ENCODE data around the gene KCNIP3. TPM values are rescaled to one million over a fixed set of nuclear protein-coding genes. Genes with fewer than 3 reads are reported as not detected.

KCNIP3 gene
- total RNA-seq, 1 donor from 2014 or later: 0.39 TPM

- H3K9me3 Mint-ChIP-seq: no peaks in the 10 kb centered on the region
- no peak overlapping the region for H3K27ac Mint-ChIP-seq
- DNase-seq (ENCODE audit: low spot score): no peak
- intact Hi-C loops (cut with micrococcal nuclease): no loop called here
- H3K27me3 Mint-ChIP-seq (ENCODE audit: low read depth): no peaks in the 10 kb centered on the region
- H3K4me3 Mint-ChIP-seq (ENCODE audit: low read depth): no peak overlapping the region
- H3K36me3 Mint-ChIP-seq (ENCODE audit: low read depth): no peaks in the 10 kb centered on the region
- H3K4me1 Mint-ChIP-seq (ENCODE audit: low read depth): no peaks in the 10 kb centered on the region
These were observed 28.7 kb downstream of the KCNIP3 start for GRCh38 chr2:95325590-95326432.

DNA sequence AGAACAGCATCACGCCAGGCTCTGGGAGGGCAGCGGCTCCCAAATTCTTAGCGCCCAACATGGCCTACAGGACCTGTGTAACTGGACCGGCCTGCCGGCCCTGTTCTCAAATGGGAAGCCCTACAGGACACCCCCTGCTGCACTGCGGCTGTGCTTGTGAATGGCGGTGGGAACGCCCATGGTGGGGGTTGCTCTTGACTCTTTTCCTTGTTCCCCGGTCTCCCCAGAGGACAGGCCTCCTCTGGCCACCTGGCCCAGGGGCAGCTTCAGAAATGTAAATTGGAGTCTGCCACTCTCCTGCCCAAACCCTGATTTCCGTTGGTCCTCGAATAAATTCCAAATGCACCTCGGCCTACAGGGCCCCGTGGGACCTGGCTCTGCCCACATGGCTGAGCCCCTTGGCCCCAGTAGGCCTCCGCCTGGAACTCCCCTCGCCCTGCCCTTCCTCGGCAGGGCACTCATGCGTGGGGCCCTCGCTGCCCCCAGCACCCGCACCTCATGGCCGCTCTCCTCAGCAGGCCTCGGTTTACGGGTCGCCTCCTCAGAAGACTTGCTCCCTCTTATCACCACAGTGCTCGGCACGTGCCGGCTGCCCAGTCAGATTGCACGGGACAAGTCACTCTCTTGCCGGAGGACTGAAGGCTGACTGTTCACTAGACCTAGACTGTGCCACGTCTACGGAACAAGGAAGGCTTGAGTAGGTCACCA is 29.4 kb downstream of the KCNIP3 start:
- Mint-ChIP-seq H3K9me3 (no peaks in the 10 kb centered on the region), H3K36me3 (ENCODE audit: low read depth) (no peaks in the 10 kb centered on the region)
- intact Hi-C loops (cut with micrococcal nuclease): no loop called here

DNA sequence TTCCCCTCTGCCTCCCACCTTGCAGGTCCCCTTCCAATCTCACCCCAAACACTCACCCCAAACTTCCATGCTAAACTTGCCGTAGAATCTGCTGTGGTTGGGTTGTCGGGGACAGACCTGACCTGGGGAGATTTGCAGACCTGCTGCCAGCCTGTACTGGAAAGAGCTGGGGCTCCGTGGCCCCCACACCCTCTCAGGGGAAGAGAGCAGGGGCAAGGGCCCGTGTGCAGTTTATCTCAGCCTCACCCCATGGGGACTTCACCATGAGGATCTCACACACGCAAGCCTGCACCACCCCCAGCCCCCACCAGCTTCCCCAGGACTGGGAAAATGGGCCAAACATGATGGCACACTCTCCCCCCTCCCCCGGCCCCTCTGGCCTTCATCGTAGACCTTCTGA is 30.7 kb downstream of the KCNIP3 start:
- Mint-ChIP-seq H3K27me3 (ENCODE audit: low read depth) (no peaks in the 10 kb centered on the region), H3K4me3 (ENCODE audit: low read depth) (no peak overlapping the region), H3K27ac (no peak overlapping the region), H3K4me1 (ENCODE audit: low read depth) (no peaks in the 10 kb centered on the region), H3K9me3 (no peaks in the 10 kb centered on the region), H3K36me3 (ENCODE audit: low read depth) (no peaks in the 10 kb centered on the region)
- DNase-seq (ENCODE audit: low spot score): no peak
- intact Hi-C loops (cut with micrococcal nuclease): no loop called here

More for the DNA sequence above, 29.4 kb downstream of the KCNIP3 start:
- Mint-ChIP-seq H3K27me3 (ENCODE audit: low read depth) (no peaks in the 10 kb centered on the region), H3K27ac (no peak overlapping the region), H3K4me1 (ENCODE audit: low read depth) (no peaks in the 10 kb centered on the region), H3K4me3 (ENCODE audit: low read depth) (no peak overlapping the region)
- no peak for DNase-seq (ENCODE audit: low spot score)

GRCh38 chr2:95328358-95329125 is 31.4 kb downstream of the KCNIP3 start:
- H3K4me1 Mint-ChIP-seq (ENCODE audit: low read depth): no peaks in the 10 kb centered on the region
- H3K27ac Mint-ChIP-seq: no peak overlapping the region
- no peak overlapping the region for H3K4me3 Mint-ChIP-seq (ENCODE audit: low read depth)
- intact Hi-C loops (cut with micrococcal nuclease): no loop called here
- no peak for DNase-seq (ENCODE audit: low spot score)
- H3K9me3 Mint-ChIP-seq: no peaks in the 10 kb centered on the region
- H3K36me3 Mint-ChIP-seq (ENCODE audit: low read depth): no peaks in the 10 kb centered on the region
- no peaks in the 10 kb centered on the region for H3K27me3 Mint-ChIP-seq (ENCODE audit: low read depth)

DNA sequence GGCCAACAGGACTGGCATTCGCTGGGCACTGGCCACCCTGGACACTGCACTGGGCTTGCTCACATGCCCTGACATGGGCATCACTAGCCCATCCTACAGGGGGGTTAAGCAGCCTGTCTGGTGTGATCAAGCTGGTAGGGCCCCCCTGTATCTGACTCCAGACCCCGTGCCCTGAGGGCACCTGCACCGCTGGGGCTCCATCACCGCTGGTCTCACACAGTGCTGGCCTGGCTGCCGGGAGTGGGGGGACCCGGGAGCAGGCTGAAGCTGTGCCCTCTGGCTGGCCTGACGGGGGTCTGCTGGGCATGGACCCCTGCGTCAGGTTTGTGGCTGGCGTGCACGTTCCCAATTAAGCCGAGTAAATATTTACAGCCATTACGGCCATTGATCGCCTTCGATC is 32.3 kb downstream of the KCNIP3 start:
- DNase-seq (ENCODE audit: low spot score): no peak
- Mint-ChIP-seq H3K36me3 (ENCODE audit: low read depth) (no peaks in the 10 kb centered on the region), H3K27ac (no peak overlapping the region), H3K9me3 (no peaks in the 10 kb centered on the region), H3K27me3 (ENCODE audit: low read depth) (no peaks in the 10 kb centered on the region), H3K4me3 (ENCODE audit: low read depth) (no peak overlapping the region), H3K4me1 (ENCODE audit: low read depth) (no peaks in the 10 kb centered on the region)
- intact Hi-C loops (cut with micrococcal nuclease): no loop called here

GRCh38 chr2:95329891-95330793 is 33.0 kb downstream of the KCNIP3 start:
- no peaks in the 10 kb centered on the region for H3K36me3 Mint-ChIP-seq (ENCODE audit: low read depth)
- DNase-seq (ENCODE audit: low spot score): no peak
- no peak overlapping the region for H3K27ac Mint-ChIP-seq
- H3K4me3 Mint-ChIP-seq (ENCODE audit: low read depth): no peak overlapping the region
- intact Hi-C loops (cut with micrococcal nuclease): no loop called here
- H3K27me3 Mint-ChIP-seq (ENCODE audit: low read depth): no peaks in the 10 kb centered on the region
- no peaks in the 10 kb centered on the region for H3K9me3 Mint-ChIP-seq
- no peaks in the 10 kb centered on the region for H3K4me1 Mint-ChIP-seq (ENCODE audit: low read depth)

- DNase-seq (ENCODE audit: low spot score): no peak
- intact Hi-C loops (cut with micrococcal nuclease): no loop called here
- no peaks in the 10 kb centered on the region for H3K4me1 Mint-ChIP-seq (ENCODE audit: low read depth)
- no peak overlapping the region for H3K27ac Mint-ChIP-seq
- H3K36me3 Mint-ChIP-seq (ENCODE audit: low read depth): no peaks in the 10 kb centered on the region
- H3K4me3 Mint-ChIP-seq (ENCODE audit: low read depth): no peak overlapping the region
- peaks cover 2% of the 10 kb centered on the region for H3K27me3 Mint-ChIP-seq (ENCODE audit: low read depth)
- H3K9me3 Mint-ChIP-seq: no peaks in the 10 kb centered on the region
These were observed 33.7 kb downstream of the KCNIP3 start for GRCh38 chr2:95330794-95331338.

GRCh38 chr2:95331606-95332005 is 34.5 kb downstream of the KCNIP3 start:
- Mint-ChIP-seq H3K9me3 (no peaks in the 10 kb centered on the region), H3K27ac (no peak overlapping the region), H3K27me3 (ENCODE audit: low read depth) (peaks cover 5% of the 10 kb centered on the region), H3K4me1 (ENCODE audit: low read depth) (no peaks in the 10 kb centered on the region), H3K36me3 (ENCODE audit: low read depth) (no peaks in the 10 kb centered on the region), H3K4me3 (ENCODE audit: low read depth) (no peak overlapping the region)
- no peak for DNase-seq (ENCODE audit: low spot score)
- intact Hi-C loops (cut with micrococcal nuclease): no loop called here

DNA sequence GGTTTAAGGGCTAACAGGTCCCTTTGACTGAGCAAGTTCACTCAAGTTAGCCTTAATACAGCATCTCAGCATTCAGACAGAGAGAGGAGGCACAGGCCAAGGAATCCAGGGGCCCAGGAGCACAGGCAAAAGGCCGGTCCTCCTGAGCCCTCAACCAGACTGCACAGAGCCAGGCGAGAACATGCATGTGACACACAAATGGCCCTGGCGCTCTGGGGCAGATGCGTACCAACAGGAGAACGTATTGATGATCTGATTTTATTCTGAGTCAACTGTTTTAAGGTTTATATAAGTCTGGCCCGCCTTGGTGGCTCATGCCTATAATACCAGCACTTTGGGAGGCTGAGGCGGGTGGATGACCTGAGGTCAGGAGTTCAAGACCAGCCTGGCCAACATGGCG is 34.9 kb downstream of the KCNIP3 start:
- intact Hi-C loops (cut with micrococcal nuclease): no loop called here
- no peaks in the 10 kb centered on the region for H3K36me3 Mint-ChIP-seq (ENCODE audit: low read depth)
- H3K4me3 Mint-ChIP-seq (ENCODE audit: low read depth): no peak overlapping the region
- H3K9me3 Mint-ChIP-seq: no peaks in the 10 kb centered on the region
- peaks cover 5% of the 10 kb centered on the region for H3K27me3 Mint-ChIP-seq (ENCODE audit: low read depth)
- H3K27ac Mint-ChIP-seq: no peak overlapping the region
- DNase-seq (ENCODE audit: low spot score): no peak
- no peaks in the 10 kb centered on the region for H3K4me1 Mint-ChIP-seq (ENCODE audit: low read depth)

- Mint-ChIP-seq H3K27ac (no peak overlapping the region), H3K4me1 (ENCODE audit: low read depth) (no peaks in the 10 kb centered on the region), H3K4me3 (ENCODE audit: low read depth) (no peak overlapping the region), H3K9me3 (no peaks in the 10 kb centered on the region), H3K27me3 (ENCODE audit: low read depth) (peaks cover 5% of the 10 kb centered on the region), H3K36me3 (ENCODE audit: low read depth) (no peaks in the 10 kb centered on the region)
- intact Hi-C loops (cut with micrococcal nuclease): no loop called here
- DNase-seq (ENCODE audit: low spot score): no peak
These were observed 35.9 kb downstream of the KCNIP3 start for GRCh38 chr2:95333056-95333455.

DNA sequence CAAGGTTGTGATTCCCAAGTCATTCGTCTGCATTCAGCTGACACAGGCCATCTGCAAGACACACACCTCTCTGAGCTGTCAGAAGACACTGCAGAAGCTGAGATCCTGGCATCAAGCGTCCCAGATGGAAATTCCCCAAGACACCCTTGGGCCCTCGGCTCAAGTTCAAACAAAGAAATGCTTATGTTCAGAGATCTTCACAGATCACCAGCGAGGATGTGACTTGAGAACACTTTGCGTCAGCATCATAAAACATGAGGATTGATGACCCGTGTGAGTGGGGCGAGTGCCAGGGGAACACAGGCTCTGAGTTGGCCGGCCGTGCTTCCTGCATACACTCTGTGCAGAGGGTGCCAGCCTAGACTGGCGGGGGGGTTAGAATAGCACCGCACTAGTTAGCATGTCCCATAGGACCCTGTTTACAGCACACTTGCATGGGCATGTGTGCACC is 36.8 kb downstream of the KCNIP3 start:
- no peaks in the 10 kb centered on the region for H3K36me3 Mint-ChIP-seq (ENCODE audit: low read depth)
- no peak overlapping the region for H3K27ac Mint-ChIP-seq
- H3K4me3 Mint-ChIP-seq (ENCODE audit: low read depth): no peak overlapping the region
- H3K9me3 Mint-ChIP-seq: no peaks in the 10 kb centered on the region
- intact Hi-C loops (cut with micrococcal nuclease): no loop called here
- peaks cover 5% of the 10 kb centered on the region for H3K27me3 Mint-ChIP-seq (ENCODE audit: low read depth)
- no peak for DNase-seq (ENCODE audit: low spot score)
- H3K4me1 Mint-ChIP-seq (ENCODE audit: low read depth): no peaks in the 10 kb centered on the region

All from activated T-helper 2 cell treated with anti-CD3 and anti-CD28 coated beads, Interferon-gamma antibody, Interleukin-2, Interleukin-4, amounts not matched to agents 10 μg/mL and 5 μg/mL and 100 μg/mL, durations not matched to agents 14 hours and 24 hours and 36 hours (primary cell).